Right lobe of liver (tissue), 6 donors: Measurements from ENCODE around the gene FUT7. TPM values are rescaled to one million over a fixed set of nuclear protein-coding genes. Genes with fewer than 3 reads are reported as not detected.
A peak's percentile ranks its signal among the peaks of the same experiment; 100 is the strongest.

ENCODE experiments used
- ATAC-seq, 4 donors: fragments of 200-7000 bp; cut with Tn5 transposase; one replicate each; pipeline ENCODE4 v1.9.1; 2020; ENCODE audit warnings: mild to moderate bottlenecking in 4 of 4, moderate library complexity in 4 of 4
- DNase-seq, 3 donors: peaks; one replicate each; pipeline ENCODE4 v3.0.0-alpha.2; 2020
- H3K27ac ChIP-seq, 3 donors: fragments of 200-600 bp; one replicate each; pipeline ENCODE4 v1.8.0; 2022
- H3K27me3 ChIP-seq, 2 donors: fragments of 200-600 bp; one replicate each; pipeline ENCODE4 v1.8.0; 2022
- H3K36me3 ChIP-seq, 4 donors: fragments of 200-600 bp; sonication (generic) in 1 of 4; one replicate each; pipeline versions ENCODE4 v1.5.1 to v1.8.0; 2017 to 2022; ENCODE audit warnings: control low read depth in 1 of 4
- H3K4me1 ChIP-seq, 4 donors: fragments of 200-600 bp; sonication (generic) in 1 of 4; one replicate each; pipeline versions ENCODE4 v1.5.1 to v1.8.0; 2017 to 2022; ENCODE audit warnings: control low read depth in 1 of 4
- H3K4me3 ChIP-seq, 3 donors: fragments of 200-600 bp; one replicate each; pipeline ENCODE4 v1.8.0; 2022
- H3K9me3 ChIP-seq, 4 donors: fragments of 200-600 bp; sonication (generic) in 1 of 4; one replicate each; pipeline versions ENCODE4 v1.5.1 to v1.8.0; 2017 to 2022; ENCODE audit warnings: control low read depth in 1 of 4
- POLR2A ChIP-seq: fragments of 450-650 bp; IDR thresholded peaks from one replicate; pipeline ENCODE4 v1.6.1; 2017; ENCODE audit warnings: antibody characterized with exemption, mild to moderate bottlenecking
- WGBS: methylation state at CpG from one replicate; pipeline ENCODE4 v1.1.6; 2018; ENCODE audit warnings: low coverage, low lambda C conversion rate; ENCODE audit not compliant: insufficient coverage; ENCODE audit errors: missing lambda C conversion rate; 5-methylcytosine and 5-hydroxymethylcytosine counted together
- intact Hi-C, 2 donors: fragments of 100-400 bp; cut with DNase I; formaldehyde crosslinking; loops; one replicate each; pipeline versions ENCODE4 v1.11.2 to v1.14.1; 2022
- total RNA-seq, 6 experiments: library from RNA; depleted of rRNA in 2 of 6; stranded (reverse); fragments of >200 nt in 2 of 6; fragmentation: NEBNext Ultra II Directional in 3 of 6; extraction: Animal tissue kit (Norgen Biotek cat#: 25700) in 3 of 6; gene quantifications; one replicate each; pipeline versions ENCODE4 v1.1.0 to v1.2.4, GENCODE V29; 2016 to 2023
- TF ChIP-seq, protein P1 (sequence below), 4 donors: fragments of 200-600 bp in 3 of 4; fragments of 450-650 bp in 1 of 4; IDR thresholded peaks; one replicate each; pipeline versions ENCODE4 v1.5.1 to v1.8.0; 2016 to 2022; ENCODE audit warnings: antibody characterized with exemption in 4 of 4, mild to moderate bottlenecking in 2 of 4
- donor health status: DM: no; HTN: yes; CAD: no.
- donor health status: DM: no; HTN: no; CAD: no.
- donor health status: DM: no; HTN: no; CAD: no.
- donor health status: DM: no; HTN: yes; CAD: no.
- donor health status: DM: no; HTN: yes; CAD: no.

Gene FUT7
- total RNA-seq, 6 experiments from 2014 or later: 0.12 to 0.13 TPM; not detected in 4

DNA sequence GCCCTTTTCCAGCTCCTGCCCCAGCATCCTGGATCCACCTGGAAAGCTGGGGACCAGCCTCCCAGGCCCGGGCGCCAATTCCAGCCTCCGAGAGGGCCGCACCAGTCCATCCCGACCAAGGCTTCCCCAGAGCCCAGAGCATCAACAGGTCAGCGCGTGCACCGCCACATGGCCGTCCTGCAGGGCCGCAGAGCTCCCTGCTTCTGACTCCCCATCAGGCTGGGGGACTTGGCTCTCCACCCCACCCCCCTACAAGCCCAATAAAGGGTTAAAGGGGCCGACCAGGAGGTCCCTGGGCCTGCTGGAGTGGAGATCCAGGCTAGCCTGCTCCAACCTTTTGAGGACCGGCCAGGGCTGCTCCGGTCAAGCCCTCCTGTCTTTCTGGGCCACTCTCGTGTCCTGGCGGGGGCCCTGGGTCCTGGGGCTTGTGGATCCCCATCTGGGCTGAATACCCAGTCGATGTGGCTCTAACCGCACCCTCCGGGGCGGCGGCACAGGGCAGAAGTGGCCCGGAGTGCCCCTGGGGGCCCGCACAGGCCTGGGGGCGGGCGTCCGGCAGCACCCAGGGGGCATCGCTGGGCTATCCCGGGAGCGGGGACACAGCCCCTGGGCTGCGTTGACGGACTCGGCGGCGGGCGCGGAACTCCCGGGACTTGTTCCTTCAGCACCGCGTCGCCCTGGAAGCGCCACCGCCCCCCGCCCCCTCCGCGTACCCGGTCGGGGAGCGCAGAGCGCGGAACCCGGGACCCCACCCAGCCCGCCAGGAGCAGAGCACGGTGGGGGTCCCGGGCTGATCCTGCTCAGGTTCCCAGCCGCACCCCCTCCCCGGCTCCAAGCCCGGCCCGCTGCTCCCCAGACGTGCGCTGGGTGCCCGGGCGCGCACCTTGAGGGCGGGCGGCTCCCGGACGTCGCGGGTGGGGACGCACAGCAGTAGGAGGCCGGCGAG, 21.4 kb upstream of the FUT7 start:
- intact Hi-C loops: no loop called here
- ATAC-seq: no peak
- peak in 1 of 3 donors; percentile 27 for DNase-seq
- H3K4me1 ChIP-seq: peaks cover 2 to 27% (median 11%) of the 10 kb centered on the region in 4 donors
- H3K4me3 ChIP-seq: peak overlapping the region; percentile 29 to 53 (median 51)
- WGBS: 40% methylated on average over 1 of the region's 71 CpGs
- TF ChIP-seq, protein P1, sequence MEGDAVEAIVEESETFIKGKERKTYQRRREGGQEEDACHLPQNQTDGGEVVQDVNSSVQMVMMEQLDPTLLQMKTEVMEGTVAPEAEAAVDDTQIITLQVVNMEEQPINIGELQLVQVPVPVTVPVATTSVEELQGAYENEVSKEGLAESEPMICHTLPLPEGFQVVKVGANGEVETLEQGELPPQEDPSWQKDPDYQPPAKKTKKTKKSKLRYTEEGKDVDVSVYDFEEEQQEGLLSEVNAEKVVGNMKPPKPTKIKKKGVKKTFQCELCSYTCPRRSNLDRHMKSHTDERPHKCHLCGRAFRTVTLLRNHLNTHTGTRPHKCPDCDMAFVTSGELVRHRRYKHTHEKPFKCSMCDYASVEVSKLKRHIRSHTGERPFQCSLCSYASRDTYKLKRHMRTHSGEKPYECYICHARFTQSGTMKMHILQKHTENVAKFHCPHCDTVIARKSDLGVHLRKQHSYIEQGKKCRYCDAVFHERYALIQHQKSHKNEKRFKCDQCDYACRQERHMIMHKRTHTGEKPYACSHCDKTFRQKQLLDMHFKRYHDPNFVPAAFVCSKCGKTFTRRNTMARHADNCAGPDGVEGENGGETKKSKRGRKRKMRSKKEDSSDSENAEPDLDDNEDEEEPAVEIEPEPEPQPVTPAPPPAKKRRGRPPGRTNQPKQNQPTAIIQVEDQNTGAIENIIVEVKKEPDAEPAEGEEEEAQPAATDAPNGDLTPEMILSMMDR (IDR thresholded peaks at IDR 0.05): no peak
- no peak for TF ChIP-seq POLR2A
- no peaks in the 10 kb centered on the region for H3K9me3 ChIP-seq
- H3K36me3 ChIP-seq: no peaks in the 10 kb centered on the region
- no peaks in the 10 kb centered on the region for H3K27me3 ChIP-seq
- no peak overlapping the region for H3K27ac ChIP-seq

DNA sequence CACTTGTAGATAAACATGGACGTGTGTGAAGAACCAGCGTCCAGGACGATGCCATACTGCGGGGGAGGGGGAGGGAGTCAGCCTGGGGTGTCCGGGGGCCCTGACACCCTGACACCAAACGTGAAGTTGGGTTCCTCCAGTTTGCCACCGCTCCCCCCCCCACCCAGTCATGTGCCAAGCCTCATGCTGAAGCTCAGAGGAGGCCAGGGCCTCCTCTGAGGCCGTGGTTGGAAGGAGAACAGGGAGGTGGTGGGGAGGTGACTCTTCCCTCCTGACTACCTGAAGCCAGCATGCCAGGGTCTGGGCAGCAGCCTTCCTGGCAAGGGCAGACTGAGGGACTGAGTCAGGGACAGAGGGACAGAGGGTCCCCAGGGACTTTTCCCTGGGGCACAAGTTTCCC, 20.4 kb upstream of the FUT7 start:
- H3K9me3 ChIP-seq: no peaks in the 10 kb centered on the region
- no peak overlapping the region for H3K27ac ChIP-seq
- H3K27me3 ChIP-seq: peaks cover 0 to 10% of the 10 kb centered on the region in 2 donors
- intact Hi-C loops: no loop called here
- TF ChIP-seq, protein P1 (IDR thresholded peaks at IDR 0.05): no peak
- TF ChIP-seq POLR2A: no peak
- peaks cover 2 to 27% (median 11%) of the 10 kb centered on the region in 4 donors for H3K4me1 ChIP-seq
- H3K4me3 ChIP-seq: no peak overlapping the region
- ATAC-seq (no peak), DNase-seq (no peak)
- no CpG with 5 or more reads among the region's 8 CpGs for WGBS
- no peaks in the 10 kb centered on the region for H3K36me3 ChIP-seq

DNA sequence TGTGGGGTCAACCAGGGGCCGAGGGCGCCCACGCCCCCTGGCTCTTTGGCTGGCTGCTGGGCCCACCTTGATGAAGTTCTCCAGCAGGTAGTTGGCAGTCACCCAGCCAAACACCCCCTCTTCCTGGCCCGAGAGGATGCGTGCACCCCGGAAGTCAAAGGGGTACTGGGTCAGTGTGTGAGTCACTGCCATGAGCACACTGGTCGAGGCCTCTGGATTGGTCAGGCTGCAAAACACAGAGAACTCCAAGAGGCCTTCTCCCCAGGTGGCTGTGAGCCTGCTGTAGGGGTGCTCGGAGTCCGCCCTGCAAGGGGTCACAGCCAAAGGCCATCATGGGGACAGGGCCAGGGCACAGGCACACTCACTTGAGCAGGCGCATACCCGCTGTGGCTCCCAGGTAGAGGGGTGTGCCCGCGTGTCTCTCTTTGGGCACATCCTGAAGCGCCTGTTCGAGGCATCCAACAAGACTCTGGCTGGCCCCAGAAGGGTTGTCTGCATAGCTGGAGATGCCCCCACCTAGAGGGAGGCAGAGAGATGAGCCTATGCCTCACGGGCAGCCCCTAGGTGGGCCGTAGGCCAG, 19.3 kb upstream of the FUT7 start:
- intact Hi-C loops: no loop called here
- Histone ChIP-seq H3K27ac (no peak overlapping the region), H3K4me3 (no peak overlapping the region), H3K36me3 (no peaks in the 10 kb centered on the region), H3K27me3 (peaks cover 0 to 18% of the 10 kb centered on the region in 2 donors), H3K4me1 (peaks cover 2 to 29% (median 11%) of the 10 kb centered on the region in 4 donors), H3K9me3 (no peaks in the 10 kb centered on the region)
- ATAC-seq: no peak
- TF ChIP-seq, protein P1 (IDR thresholded peaks at IDR 0.05): no peak
- TF ChIP-seq POLR2A: no peak
- WGBS: 95% methylated on average over 4 of the region's 17 CpGs
- no peak for DNase-seq

DNA sequence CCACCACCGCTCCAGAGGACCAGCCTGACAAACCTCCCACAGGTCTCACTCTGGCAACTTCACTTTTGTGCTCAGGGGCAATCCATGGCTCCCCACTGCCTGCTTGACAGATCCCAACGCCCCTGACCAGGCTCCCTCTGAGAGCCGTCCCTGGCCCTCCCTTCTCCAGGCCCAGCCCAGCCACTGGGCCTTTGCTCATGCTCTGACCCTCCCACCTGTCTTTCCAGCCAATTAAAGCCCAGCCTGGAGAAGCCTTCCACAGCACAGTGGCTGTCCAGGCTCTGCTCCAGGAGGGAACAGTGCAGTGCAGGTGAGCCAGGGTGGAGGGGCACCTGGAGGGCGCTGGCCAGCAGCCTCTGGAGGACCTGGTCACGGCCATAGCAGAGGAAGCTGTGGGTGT, 18.7 kb upstream of the FUT7 start:
- no peak for TF ChIP-seq POLR2A
- TF ChIP-seq, protein P1 (IDR thresholded peaks at IDR 0.05): no peak
- DNase-seq (no peak), ATAC-seq (no peak)
- Histone ChIP-seq H3K4me1 (peaks cover 0 to 28% (median 7%) of the 10 kb centered on the region in 4 donors), H3K27ac (no peak overlapping the region), H3K4me3 (no peak overlapping the region), H3K36me3 (no peaks in the 10 kb centered on the region), H3K27me3 (peaks cover 0 to 23% of the 10 kb centered on the region in 2 donors), H3K9me3 (no peaks in the 10 kb centered on the region)
- intact Hi-C loops: no loop called here
- no CpG with 5 or more reads among the region's 5 CpGs for WGBS
